Colon (tissue), 2 donors: ENCODE measurements around the gene NDUFA13.

ENCODE experiments used
- FAIRE-seq: peaks from 2 replicates; lab custom pipeline; 2012; peaks lifted over from hg19 to GRCh38; lab: Jason Lieb, UNC
- donor health status: control.
- donor health status: control.

Gene NDUFA13

DNA sequence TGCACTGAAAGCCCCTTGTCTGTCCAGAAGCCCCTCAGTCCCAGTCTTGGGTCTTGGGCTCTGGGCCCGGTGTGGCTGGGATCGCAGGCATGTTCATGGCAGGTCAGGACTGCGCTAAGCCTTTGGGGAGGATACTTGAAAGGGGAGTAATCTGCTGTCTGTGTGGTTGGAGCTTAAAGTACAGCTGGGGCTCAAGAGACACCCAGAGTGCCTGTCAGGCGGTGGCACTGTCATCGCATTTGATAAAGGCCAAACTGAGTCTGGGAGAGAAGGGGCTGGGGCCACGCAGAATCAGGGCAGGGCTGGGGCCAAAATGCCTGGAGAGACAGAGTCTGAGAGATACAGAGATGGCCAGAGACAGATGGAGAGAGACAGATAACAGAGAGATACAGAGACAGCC, 17.8 kb downstream of the NDUFA13 start:
- no peak for FAIRE-seq

- no peak for FAIRE-seq
Observed at GRCh38 chr19:19534556-19535265, 18.7 kb downstream of the NDUFA13 start.

DNA sequence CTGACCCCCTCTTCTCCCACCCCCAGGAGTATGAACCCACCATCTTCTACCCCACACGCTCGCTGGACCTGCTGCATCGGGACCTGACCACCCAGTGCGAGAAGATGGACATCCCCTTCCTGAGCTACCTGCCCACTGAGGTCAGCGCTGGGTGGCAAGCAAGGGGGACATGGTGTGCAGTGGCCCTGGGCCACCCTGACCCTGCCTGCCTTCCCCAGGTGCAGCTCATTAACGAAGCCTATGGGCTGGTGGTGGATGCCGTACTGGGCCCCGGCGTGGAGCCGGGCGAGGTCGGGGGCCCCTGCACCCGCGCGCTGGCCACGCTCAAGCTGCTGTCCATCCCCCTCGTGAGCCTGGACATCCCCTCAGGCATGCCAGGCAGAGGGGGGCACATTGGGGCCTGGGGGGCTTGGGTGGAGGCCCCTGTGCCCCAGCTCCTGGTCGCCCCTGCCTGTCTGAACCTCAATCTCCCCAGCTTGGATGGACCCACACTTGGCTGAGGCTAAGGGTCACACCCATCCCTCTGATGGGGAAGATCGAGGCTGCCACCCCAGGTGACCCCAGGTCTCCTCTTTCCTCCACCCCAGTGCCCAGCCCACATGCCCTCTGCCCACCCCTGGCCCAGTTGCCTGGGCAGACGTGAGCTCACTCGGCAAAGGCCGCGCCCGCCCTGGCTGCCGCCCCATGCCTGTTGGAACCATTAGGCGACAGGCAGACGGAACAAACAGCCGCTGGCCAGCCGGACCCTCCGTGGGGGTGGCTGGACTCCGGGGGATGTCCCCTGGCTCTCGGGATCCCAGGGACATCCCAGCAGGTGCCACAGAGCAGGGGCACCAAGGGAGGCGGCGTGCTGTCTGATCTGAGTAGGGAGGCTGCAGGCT, 19.5 kb downstream of the NDUFA13 start:
- FAIRE-seq, result no peak

- no peak for FAIRE-seq
Observed at GRCh38 chr19:19537075-19538048, 21.3 kb downstream of the NDUFA13 start.

GRCh38 chr19:19538061-19538784, 22.2 kb downstream of the NDUFA13 start, which contains the start of gene CILP2:
Gene CILP2 (plus strand): TSS chr19:19538265. CDS start chr19:19538350, 85 bp downstream.
- no peak for FAIRE-seq

- no peak for FAIRE-seq
Observed at GRCh38 chr19:19538785-19539166, 22.8 kb downstream of the NDUFA13 start.

DNA sequence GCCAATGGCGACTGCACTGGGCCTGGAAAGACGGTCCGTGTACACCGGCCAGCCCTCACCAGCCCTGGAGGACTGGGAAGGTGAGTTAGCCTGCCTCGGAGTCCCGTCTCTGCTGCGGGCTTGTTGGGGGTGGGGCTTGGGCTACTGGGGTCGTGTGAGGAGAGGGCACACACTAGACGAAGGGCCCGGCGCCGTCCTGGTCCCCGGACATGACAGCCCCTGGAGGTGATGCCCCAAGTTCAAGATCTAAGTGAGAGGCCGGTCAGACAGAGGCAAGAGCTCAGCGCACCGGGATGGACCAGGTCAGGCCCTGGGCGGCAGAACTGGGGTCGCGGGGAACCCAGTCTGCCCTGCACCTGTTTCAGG, 23.7 kb downstream of the NDUFA13 start:
- FAIRE-seq, result no peak

- FAIRE-seq, result no peak
Observed at GRCh38 chr19:19540064-19540714, 24.2 kb downstream of the NDUFA13 start.

DNA sequence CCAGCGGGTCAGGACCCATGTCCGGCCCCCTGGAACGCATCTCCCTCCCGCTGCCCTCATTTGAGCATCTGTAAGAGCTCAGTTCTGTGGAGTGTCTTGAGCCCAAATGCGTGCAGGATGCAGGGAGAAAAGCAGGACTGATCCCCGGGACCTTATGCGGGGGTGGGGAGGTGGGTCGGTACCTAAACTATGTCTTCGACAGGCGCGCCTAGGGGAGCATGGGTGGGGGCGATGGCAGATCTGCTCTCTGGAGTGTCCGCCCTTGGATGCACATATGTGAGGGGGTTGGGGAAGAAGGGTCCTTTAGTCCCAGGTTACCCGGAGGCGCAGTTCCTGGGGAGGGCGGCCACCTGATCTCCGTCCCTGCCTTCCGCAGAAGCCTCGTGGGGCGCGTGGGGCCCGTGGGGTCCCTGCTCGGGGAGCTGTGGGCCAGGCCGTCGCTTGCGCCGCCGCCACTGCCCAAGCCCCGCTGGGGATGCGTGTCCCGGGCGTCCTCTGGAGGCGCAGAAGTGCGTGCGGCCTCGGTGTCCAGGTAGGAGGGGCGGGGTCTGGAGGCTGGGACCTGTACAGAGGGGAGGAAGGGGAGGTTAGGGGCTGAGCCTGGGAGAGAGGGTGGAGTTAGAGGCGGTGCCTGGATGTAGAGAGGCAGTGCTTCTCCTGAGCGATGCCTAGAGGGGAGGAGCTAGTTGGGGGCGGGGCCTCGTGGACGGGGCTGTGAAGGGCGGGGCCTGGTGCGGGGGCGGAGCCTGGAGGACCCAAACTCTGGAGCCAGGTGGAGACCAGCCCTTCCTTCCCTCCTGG, 24.9 kb downstream of the NDUFA13 start:
- FAIRE-seq, result no peak

DNA sequence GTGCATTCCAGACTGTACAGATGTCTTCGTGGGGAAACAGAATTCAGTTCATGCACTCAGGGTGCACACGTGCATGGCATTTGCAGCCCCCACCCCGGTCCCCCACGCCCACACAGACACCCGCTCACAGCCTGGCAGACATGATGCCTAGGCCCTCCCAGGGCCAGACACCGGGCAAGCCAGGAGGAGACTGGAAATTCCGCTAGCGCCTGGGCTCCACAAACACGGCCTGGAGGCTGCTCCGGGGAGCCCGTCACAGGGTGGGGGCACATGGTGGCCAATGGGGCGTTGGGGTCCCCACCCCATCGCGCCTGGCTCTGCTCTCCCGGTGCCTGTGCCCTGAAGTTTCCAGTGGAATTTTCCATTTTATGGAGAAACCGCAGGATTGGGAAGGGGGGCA, 25.6 kb downstream of the NDUFA13 start:
- no peak for FAIRE-seq

- no peak for FAIRE-seq
Observed at GRCh38 chr19:19542507-19542906, 26.5 kb downstream of the NDUFA13 start.

DNA sequence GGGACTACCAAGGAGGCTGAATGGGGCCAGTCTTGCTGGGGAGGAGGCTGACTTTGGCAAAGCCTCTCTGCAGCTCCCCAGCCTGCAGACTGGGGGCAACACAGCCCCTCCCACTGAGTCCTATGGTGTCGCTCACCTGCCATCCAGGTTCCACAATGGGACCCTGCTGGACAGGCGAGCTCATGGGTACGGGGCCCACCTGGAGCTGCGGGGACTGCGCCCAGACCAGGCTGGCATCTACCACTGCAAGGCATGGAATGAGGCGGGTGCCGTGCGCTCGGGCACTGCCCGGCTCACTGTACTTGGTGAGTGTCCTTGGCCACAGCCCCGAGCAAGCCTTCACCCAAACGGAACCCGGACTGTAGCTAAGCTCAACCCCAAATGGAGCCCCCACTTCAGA, 27.1 kb downstream of the NDUFA13 start:
- FAIRE-seq, result no peak

GRCh38 chr19:19543640-19544039, 27.6 kb downstream of the NDUFA13 start:
- FAIRE-seq, result no peak

GRCh38 chr19:19544257-19544953, 28.4 kb downstream of the NDUFA13 start:
- FAIRE-seq, result no peak

DNA sequence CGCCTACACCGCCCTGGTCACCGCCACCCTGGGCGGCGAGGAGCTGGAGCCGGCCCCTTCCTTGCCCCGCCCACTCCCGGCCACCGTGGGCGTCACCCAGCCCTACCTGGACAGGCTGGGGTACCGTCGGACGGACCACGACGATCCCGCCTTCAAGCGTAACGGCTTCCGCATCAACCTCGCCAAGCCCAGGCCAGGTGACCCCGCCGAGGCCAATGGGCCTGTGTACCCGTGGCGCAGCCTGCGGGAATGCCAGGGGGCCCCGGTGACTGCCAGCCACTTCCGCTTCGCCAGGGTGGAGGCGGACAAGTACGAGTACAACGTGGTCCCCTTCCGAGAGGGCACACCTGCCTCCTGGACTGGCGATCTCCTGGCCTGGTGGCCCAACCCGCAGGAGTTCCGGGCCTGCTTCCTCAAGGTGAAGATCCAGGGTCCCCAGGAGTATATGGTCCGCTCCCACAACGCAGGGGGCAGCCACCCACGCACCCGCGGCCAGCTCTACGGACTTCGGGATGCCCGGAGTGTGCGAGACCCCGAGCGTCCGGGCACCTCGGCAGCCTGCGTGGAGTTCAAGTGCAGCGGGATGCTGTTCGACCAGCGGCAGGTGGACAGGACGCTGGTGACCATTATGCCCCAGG, 29.0 kb downstream of the NDUFA13 start:
- FAIRE-seq, result no peak

DNA sequence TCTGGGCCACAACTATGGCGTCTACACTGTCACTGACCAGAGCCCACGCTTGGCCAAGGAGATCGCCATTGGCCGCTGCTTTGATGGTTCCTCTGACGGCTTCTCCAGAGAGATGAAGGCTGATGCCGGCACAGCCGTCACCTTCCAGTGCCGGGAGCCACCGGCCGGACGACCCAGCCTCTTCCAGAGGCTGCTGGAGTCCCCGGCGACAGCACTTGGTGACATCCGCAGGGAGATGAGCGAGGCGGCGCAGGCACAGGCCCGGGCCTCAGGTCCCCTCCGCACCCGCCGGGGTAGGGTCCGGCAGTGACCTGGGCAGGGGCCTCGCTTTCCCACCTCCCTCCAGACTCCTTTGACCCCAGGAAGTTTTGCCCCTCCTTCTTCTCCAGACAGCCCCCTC, 29.7 kb downstream of the NDUFA13 start:
- no peak for FAIRE-seq

DNA sequence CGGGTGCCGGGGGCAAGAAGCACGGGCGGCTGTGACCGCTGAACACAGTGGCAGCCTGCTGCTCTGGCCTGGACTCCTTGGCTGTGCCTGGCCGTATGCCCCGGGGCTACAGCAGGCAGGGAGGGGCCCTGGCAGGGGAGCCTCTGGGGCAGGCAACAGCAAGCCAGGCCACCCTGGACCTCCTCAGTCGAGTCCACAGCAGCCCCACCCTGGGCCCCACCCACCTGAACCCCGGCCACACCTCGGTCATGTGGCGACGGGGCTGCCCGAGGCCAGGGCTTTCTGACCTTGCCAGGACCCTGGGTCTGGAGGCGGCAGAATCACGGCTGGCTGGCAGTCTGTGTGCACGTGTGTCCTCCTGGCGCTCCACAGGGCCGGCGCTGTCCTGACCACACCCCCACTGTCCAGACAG, 30.7 kb downstream of the NDUFA13 start:
- no peak for FAIRE-seq

DNA sequence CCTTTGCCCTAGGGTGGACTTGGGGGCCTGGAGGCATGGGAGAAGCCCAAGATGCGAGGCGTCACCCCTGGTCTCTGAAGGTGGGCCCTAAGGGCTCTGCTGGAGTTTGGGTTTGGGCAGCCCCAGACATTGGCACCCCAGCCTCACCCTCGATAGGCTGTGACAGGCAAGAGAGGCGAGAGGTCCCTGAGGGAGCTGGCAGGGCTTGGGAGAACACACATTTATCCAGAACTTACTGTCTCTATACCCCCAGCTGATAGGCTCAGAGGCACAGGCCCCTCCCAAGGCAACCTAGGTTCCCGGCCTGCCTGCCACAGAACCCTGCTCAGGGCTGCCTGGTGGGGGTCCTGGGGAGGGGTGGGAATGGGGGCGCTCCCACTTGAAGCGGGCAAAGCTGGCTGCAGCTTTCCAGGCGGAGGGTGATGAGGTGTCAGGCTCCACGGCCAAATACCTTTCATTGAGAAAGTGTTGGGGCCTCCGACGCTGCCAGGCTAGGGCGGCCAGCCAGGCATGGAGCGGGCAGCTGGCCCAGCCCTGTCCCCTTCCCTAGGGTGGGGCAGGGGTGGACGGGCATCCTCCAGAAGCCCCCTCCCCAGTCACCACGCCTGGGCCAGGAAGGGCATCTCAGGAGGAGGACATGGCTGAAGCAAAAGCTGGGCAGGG, 31.8 kb downstream of the NDUFA13 start:
- no peak for FAIRE-seq
